Breast epithelium (tissue), 4 donors: ENCODE measurements around the gene GRIK3. TPM values are rescaled to one million over a fixed set of nuclear protein-coding genes. Genes with fewer than 3 reads are reported as not detected.
A peak's percentile ranks its signal among the peaks of the same experiment; 100 is the strongest.

ENCODE experiments used
- DNase-seq, 2 donors: peaks; one replicate each; pipeline ENCODE4 v3.0.0-alpha.2; 2019; ENCODE audit warnings: low spot score in 2 of 2
- H3K27ac ChIP-seq, 2 donors: fragments of 200-600 bp; sonication (generic) in 1 of 2; one replicate each; pipeline ENCODE4 v1.5.1; 2016 to 2019; ENCODE audit warnings: mild to moderate bottlenecking in 1 of 2
- H3K27me3 ChIP-seq, 2 donors: fragments of 200-600 bp; sonication (generic) in 1 of 2; one replicate each; pipeline versions ENCODE4 v1.5.1 to v1.6.0; 2017 to 2019; ENCODE audit warnings: control low read depth in 1 of 2, mild to moderate bottlenecking in 1 of 2
- H3K36me3 ChIP-seq: fragments of 200-600 bp; one replicate; pipeline ENCODE4 v1.5.1; 2019
- H3K4me1 ChIP-seq, 2 donors: fragments of 200-600 bp; sonication (generic); one replicate each; pipeline ENCODE4 v1.5.1; 2016 to 2019; ENCODE audit warnings: control low read depth in 1 of 2
- H3K4me3 ChIP-seq, 3 donors: fragments of 200-600 bp; sonication (generic); 1 replicate in 2 of 3; 2 replicates in 1 of 3; pipeline ENCODE4 v1.5.1; 2016 to 2019; ENCODE audit warnings: mild to moderate bottlenecking in 3 of 3, moderate library complexity in 2 of 3
- H3K9me3 ChIP-seq, 2 donors: fragments of 200-600 bp; sonication (generic) in 1 of 2; one replicate each; pipeline ENCODE4 v1.5.1; 2016 to 2019; ENCODE audit warnings: control low read depth in 1 of 2
- POLR2A ChIP-seq: fragments of 450-650 bp; IDR thresholded peaks from one replicate; pipeline ENCODE4 v1.6.1; 2016; ENCODE audit warnings: antibody characterized with exemption, mild to moderate bottlenecking, moderate library complexity
- POLR2AphosphoS5 ChIP-seq, 3 donors: sonication (generic); formaldehyde crosslinking; IDR thresholded peaks; one replicate each; pipeline ENCODE4 v1.6.1; 2017; ENCODE audit warnings: antibody characterized with exemption in 3 of 3
- intact Hi-C: fragments of 100-400 bp; cut with DNase I; formaldehyde crosslinking; loops from one replicate; pipeline ENCODE4 v1.15.1; 2023; ENCODE audit warnings: low total_unique reads
- total RNA-seq, 3 donors: library from RNA; depleted of rRNA; stranded (reverse); fragments of >200 nt; gene quantifications; one replicate each; pipeline ENCODE4 v1.1.0, GENCODE V29; 2016
- TF ChIP-seq, protein P1 (sequence below), 3 donors: fragments of 450-650 bp; IDR thresholded peaks; one replicate each; pipeline ENCODE4 v1.5.1; 2016 to 2017; ENCODE audit warnings: antibody characterized with exemption in 3 of 3, mild to moderate bottlenecking in 3 of 3, moderate library complexity in 3 of 3

Gene GRIK3
- total RNA-seq, 3 donors from 2014 or later: under 0.01 to 10.0 (median 4.6) TPM

DNA sequence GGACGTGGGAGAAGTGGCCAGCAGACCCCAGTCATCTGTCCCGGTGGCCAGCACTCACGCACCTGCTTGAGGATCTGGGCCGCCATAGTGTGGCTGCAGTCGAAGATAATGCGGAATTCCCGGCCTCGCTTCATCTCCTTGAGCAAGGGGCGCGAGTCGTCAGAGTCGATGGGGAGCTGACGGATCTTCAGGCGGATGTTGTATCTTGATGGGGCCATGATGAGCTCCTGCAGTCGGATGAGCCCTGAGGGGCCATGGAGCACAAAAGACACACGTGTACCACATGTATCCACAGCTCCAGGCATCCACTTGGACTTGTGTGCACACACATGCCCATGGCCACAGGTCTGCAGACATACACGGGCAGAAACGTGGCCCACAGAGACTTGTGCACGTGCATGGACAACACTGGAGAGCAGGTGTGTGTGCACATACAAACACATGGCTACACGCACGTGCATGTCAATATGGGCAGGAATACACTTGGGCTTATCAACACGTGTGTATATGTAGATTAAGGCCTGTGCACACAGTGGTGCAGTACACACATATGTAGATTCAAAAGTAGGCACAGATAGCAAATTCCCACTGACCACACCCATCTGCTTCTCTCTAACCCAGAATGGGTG, 162.1 kb downstream of the GRIK3 start:
- no peaks in the 10 kb centered on the region for H3K27me3 ChIP-seq

DNA sequence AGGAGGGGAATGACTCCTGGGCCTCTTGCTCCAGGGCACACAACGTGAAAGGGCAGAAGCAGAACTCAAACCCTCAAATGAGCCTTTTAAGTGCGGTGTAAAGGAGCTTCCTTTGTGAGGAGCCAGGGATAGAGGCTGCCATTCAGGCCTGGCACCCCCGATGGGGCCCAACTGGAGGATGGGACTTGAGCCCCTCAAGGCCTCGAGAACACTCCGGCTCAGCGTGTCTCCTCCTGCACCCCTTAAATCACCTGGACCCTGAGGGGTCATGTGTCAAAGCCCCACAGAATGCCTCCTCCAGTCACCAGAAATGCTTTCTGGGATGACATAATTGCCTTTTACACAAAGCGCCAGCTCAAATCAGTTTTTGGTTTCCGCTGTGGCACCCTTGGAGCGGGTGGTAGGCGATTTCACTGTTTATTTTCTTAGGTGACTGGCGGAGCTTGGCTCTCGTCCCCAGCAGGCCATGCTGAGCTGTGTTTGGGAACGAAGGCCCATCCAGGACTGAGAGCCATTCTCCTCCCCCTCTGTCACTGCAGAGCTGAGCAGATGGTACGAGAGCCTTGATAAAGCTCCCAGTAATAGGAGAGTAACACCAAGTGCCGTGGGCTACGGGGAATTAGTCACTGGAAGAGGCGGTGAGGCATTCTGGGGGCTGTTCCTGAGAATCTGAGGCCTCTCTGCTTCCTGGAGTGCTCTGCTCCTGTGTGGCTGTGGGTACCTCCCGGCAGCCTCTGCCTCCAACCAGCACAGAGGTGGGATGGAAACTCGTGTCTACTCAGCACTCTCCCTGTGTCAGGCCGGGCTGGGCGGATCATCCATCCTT, 163.0 kb downstream of the GRIK3 start:
- no peaks in the 10 kb centered on the region for H3K9me3 ChIP-seq
- no peaks in the 10 kb centered on the region for H3K36me3 ChIP-seq
- H3K4me1 ChIP-seq: no peaks in the 10 kb centered on the region
- no peak overlapping the region for H3K4me3 ChIP-seq
- DNase-seq: peak in 1 of 2 donors; percentile 44
- peak overlapping the region in 1 of 2 donors; percentile 48 for H3K27ac ChIP-seq
- no peaks in the 10 kb centered on the region for H3K27me3 ChIP-seq
- TF ChIP-seq, protein P1, sequence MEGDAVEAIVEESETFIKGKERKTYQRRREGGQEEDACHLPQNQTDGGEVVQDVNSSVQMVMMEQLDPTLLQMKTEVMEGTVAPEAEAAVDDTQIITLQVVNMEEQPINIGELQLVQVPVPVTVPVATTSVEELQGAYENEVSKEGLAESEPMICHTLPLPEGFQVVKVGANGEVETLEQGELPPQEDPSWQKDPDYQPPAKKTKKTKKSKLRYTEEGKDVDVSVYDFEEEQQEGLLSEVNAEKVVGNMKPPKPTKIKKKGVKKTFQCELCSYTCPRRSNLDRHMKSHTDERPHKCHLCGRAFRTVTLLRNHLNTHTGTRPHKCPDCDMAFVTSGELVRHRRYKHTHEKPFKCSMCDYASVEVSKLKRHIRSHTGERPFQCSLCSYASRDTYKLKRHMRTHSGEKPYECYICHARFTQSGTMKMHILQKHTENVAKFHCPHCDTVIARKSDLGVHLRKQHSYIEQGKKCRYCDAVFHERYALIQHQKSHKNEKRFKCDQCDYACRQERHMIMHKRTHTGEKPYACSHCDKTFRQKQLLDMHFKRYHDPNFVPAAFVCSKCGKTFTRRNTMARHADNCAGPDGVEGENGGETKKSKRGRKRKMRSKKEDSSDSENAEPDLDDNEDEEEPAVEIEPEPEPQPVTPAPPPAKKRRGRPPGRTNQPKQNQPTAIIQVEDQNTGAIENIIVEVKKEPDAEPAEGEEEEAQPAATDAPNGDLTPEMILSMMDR (IDR thresholded peaks at IDR 0.05): no peak
- TF ChIP-seq POLR2A: no peak
- TF ChIP-seq POLR2AphosphoS5 (IDR thresholded peaks at IDR 0.05): no peak
- intact Hi-C loops: no loop called here

More for the DNA sequence above, 162.1 kb downstream of the GRIK3 start:
- no peaks in the 10 kb centered on the region for H3K36me3 ChIP-seq
- no peaks in the 10 kb centered on the region for H3K4me1 ChIP-seq
- no peak overlapping the region for H3K27ac ChIP-seq
- no peak overlapping the region for H3K4me3 ChIP-seq
- intact Hi-C loops: no loop called here
- peak in 1 of 2 donors; percentile 50 for DNase-seq
- H3K9me3 ChIP-seq: no peaks in the 10 kb centered on the region
- TF ChIP-seq POLR2A (no peak), POLR2AphosphoS5 (IDR thresholded peaks at IDR 0.05) (no peak)
- TF ChIP-seq, protein P1 (IDR thresholded peaks at IDR 0.05): no peak

DNA sequence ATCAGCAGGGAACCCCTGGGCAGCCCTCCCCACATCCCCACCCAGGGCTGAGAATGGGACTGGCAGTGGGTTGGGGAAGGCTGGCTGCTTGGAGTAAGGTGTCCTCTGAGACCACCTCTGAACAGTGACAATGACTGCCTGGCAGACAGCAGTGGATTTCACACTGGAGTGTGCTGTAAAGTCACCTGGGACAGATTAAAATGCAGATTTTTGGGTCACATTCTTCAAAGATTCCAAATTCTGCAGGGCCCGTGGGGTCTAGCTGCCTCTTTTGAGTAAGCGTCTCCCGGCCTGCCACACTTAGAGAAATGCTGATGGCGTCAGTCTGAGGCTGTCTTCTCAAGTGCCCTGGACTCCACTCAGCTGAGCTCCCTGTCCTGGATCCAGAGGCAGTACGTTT, 164.5 kb downstream of the GRIK3 start:
- no peak overlapping the region for H3K4me3 ChIP-seq
- intact Hi-C loops: no loop called here
- no peak overlapping the region for H3K27ac ChIP-seq
- H3K9me3 ChIP-seq: no peaks in the 10 kb centered on the region
- H3K4me1 ChIP-seq: no peaks in the 10 kb centered on the region
- TF ChIP-seq, protein P1 (IDR thresholded peaks at IDR 0.05): no peak
- TF ChIP-seq POLR2AphosphoS5 (IDR thresholded peaks at IDR 0.05): no peak
- no peak for TF ChIP-seq POLR2A
- DNase-seq: no peak
- no peaks in the 10 kb centered on the region for H3K27me3 ChIP-seq
- no peaks in the 10 kb centered on the region for H3K36me3 ChIP-seq

DNA sequence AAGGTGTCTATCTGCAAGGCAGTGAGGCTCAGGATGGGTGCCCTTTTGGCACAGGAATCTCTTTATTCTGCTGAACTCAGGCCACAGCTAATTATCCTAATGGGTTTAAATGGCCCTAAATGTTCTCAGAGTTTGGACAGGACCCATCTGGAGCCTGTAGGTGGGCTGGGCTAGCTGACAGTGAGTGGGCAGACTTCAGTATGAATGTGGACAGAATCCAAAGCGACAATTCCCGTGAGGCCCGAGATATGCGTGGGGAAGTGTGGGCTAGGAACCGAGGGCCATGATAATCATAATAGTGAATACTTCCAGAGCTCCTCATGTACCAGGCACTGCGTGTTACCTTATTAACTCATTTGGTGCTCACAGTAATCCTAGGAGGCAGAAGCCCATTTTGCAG, 165.3 kb downstream of the GRIK3 start:
- Histone ChIP-seq H3K27me3 (no peaks in the 10 kb centered on the region), H3K27ac (no peak overlapping the region)

More for the DNA sequence above, 165.3 kb downstream of the GRIK3 start:
- intact Hi-C loops: no loop called here
- TF ChIP-seq, protein P1 (IDR thresholded peaks at IDR 0.05): no peak
- TF ChIP-seq POLR2AphosphoS5 (IDR thresholded peaks at IDR 0.05) (no peak), POLR2A (no peak)
- Histone ChIP-seq H3K4me3 (no peak overlapping the region), H3K9me3 (no peaks in the 10 kb centered on the region), H3K4me1 (no peaks in the 10 kb centered on the region), H3K36me3 (no peaks in the 10 kb centered on the region)
- no peak for DNase-seq
